Measurements from ENCODE around the gene CDC25A.

DNA sequence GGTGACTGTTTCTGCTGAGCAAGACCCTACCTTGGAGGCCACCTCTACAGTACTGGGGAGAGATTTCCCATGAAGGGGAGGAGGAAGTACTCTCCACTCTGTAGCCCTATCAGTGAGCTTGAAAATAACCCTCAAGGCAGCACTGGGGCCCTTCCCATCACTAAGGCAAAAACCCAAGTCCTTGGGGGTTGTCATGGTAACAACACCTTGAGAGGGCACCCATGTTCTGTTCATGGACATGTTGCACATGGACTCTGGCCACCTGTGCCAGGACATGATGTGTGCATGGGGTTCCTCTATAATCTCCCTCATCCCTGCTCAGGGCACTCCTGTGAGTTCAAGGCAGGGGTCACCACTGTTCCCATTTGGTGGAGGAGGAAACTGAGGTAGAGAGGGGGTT lies 10.9 kb upstream of the CDC25A start:
- TF ChIP-seq, protein P1, sequence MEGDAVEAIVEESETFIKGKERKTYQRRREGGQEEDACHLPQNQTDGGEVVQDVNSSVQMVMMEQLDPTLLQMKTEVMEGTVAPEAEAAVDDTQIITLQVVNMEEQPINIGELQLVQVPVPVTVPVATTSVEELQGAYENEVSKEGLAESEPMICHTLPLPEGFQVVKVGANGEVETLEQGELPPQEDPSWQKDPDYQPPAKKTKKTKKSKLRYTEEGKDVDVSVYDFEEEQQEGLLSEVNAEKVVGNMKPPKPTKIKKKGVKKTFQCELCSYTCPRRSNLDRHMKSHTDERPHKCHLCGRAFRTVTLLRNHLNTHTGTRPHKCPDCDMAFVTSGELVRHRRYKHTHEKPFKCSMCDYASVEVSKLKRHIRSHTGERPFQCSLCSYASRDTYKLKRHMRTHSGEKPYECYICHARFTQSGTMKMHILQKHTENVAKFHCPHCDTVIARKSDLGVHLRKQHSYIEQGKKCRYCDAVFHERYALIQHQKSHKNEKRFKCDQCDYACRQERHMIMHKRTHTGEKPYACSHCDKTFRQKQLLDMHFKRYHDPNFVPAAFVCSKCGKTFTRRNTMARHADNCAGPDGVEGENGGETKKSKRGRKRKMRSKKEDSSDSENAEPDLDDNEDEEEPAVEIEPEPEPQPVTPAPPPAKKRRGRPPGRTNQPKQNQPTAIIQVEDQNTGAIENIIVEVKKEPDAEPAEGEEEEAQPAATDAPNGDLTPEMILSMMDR (IDR thresholded peaks at IDR 0.05 in 2 of 3, conservative IDR thresholded peaks at IDR 0.05 in 1 of 3; ENCODE audit: borderline replicate concordance in 1 of 3, insufficient read depth in 1 of 3, low read depth in 2 of 3, low read length in 2 of 3), result no peak
- no peak for TF ChIP-seq POLR2A (IDR thresholded peaks at IDR 0.05; ENCODE audit: borderline replicate concordance, extremely low read depth, insufficient read depth, insufficient read length)
- no peak for TF ChIP-seq SRF (IDR thresholded peaks at IDR 0.05; ENCODE audit: low read depth)
- no peak for TF ChIP-seq POLR2AphosphoS5 (IDR thresholded peaks at IDR 0.05; ENCODE audit: low read depth, low read length)
- TF ChIP-seq, protein P2, sequence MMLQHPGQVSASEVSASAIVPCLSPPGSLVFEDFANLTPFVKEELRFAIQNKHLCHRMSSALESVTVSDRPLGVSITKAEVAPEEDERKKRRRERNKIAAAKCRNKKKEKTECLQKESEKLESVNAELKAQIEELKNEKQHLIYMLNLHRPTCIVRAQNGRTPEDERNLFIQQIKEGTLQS (IDR thresholded peaks at IDR 0.05), result no peak
- TF ChIP-seq EZH2phosphoT487 (IDR thresholded peaks at IDR 0.05; ENCODE audit: borderline replicate concordance), result no peak
- no peak for TF ChIP-seq ZNF274 (IDR thresholded peaks at IDR 0.05; ENCODE audit: low read depth, low read length)
- TF ChIP-seq, protein P3, sequence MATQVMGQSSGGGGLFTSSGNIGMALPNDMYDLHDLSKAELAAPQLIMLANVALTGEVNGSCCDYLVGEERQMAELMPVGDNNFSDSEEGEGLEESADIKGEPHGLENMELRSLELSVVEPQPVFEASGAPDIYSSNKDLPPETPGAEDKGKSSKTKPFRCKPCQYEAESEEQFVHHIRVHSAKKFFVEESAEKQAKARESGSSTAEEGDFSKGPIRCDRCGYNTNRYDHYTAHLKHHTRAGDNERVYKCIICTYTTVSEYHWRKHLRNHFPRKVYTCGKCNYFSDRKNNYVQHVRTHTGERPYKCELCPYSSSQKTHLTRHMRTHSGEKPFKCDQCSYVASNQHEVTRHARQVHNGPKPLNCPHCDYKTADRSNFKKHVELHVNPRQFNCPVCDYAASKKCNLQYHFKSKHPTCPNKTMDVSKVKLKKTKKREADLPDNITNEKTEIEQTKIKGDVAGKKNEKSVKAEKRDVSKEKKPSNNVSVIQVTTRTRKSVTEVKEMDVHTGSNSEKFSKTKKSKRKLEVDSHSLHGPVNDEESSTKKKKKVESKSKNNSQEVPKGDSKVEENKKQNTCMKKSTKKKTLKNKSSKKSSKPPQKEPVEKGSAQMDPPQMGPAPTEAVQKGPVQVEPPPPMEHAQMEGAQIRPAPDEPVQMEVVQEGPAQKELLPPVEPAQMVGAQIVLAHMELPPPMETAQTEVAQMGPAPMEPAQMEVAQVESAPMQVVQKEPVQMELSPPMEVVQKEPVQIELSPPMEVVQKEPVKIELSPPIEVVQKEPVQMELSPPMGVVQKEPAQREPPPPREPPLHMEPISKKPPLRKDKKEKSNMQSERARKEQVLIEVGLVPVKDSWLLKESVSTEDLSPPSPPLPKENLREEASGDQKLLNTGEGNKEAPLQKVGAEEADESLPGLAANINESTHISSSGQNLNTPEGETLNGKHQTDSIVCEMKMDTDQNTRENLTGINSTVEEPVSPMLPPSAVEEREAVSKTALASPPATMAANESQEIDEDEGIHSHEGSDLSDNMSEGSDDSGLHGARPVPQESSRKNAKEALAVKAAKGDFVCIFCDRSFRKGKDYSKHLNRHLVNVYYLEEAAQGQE (IDR thresholded peaks at IDR 0.05; ENCODE audit: low read depth), result no peak
- TF ChIP-seq EZH2 (IDR thresholded peaks at IDR 0.05), result no peak
- TF ChIP-seq JUND (IDR thresholded peaks at IDR 0.05), result no peak
- TF ChIP-seq, protein P4, sequence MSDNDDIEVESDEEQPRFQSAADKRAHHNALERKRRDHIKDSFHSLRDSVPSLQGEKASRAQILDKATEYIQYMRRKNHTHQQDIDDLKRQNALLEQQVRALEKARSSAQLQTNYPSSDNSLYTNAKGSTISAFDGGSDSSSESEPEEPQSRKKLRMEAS (IDR thresholded peaks at IDR 0.05), result no peak
- TF ChIP-seq CBX3 (IDR thresholded peaks at IDR 0.05; ENCODE audit: low read depth), result no peak
- no peak for TF ChIP-seq SP1 (IDR thresholded peaks at IDR 0.05; ENCODE audit: low read depth)
- TF ChIP-seq YY1 (IDR thresholded peaks at IDR 0.05; ENCODE audit: extremely low read depth, insufficient replicate concordance, low read depth, low read length), result no peak

Data from HCT116 (cell line).